Transverse colon (tissue), 4 donors: ENCODE results near the gene HTD2. TPM values are rescaled to one million over a fixed set of nuclear protein-coding genes. Genes with fewer than 3 reads are reported as not detected.

Source experiments
- DNase-seq: peaks from one replicate; pipeline ENCODE4 v3.0.0-alpha.2; 2019
- H3K27ac ChIP-seq, 4 donors: fragments of 200-600 bp; sonication (generic); 2 replicates each; pipeline ENCODE4 v1.5.1; 2016 to 2018; ENCODE audit warnings: inconsistent platforms in 4 of 4
- H3K27me3 ChIP-seq: fragments of 200-600 bp; sonication (generic); 2 replicates; pipeline ENCODE4 v1.5.1; 2017; ENCODE audit warnings: inconsistent platforms
- H3K36me3 ChIP-seq, 4 donors: fragments of 200-600 bp; sonication (generic); 2 replicates each; pipeline ENCODE4 v1.5.1; 2017 to 2019; ENCODE audit warnings: inconsistent platforms in 4 of 4
- H3K4me1 ChIP-seq, 4 donors: fragments of 200-600 bp; sonication (generic); 2 replicates each; pipeline ENCODE4 v1.5.1; 2017 to 2020; ENCODE audit warnings: inconsistent platforms in 4 of 4
- H3K4me3 ChIP-seq, 4 donors: fragments of 200-600 bp; sonication (generic); 1 replicate in 1 of 4; 2 replicates in 3 of 4; pipeline versions ENCODE4 v1.5.1 to v1.6.1; 2017 to 2019; ENCODE audit warnings: inconsistent platforms in 4 of 4
- H3K9me3 ChIP-seq, 2 donors: fragments of 200-600 bp; sonication (generic); 2 replicates each; pipeline ENCODE4 v1.5.1; 2017 to 2019; ENCODE audit warnings: inconsistent platforms in 2 of 2
- CTCF ChIP-seq, 5 experiments: fragments of 200-600 bp in 3 of 5; fragments of 450-650 bp in 2 of 5; sonication (generic) in 3 of 5; IDR thresholded peaks; 1 replicate in 2 of 5; 2 replicates in 3 of 5; pipeline ENCODE4 v1.5.1; 2016 to 2017; ENCODE audit warnings: antibody characterized with exemption in 5 of 5, inconsistent platforms in 3 of 5, mild to moderate bottlenecking in 2 of 5, moderate library complexity in 1 of 5
- EP300 ChIP-seq: sonication (generic); formaldehyde crosslinking; IDR thresholded peaks from one replicate; pipeline ENCODE4 v1.6.1; 2017; ENCODE audit warnings: antibody characterized with exemption, low read depth
- POLR2A ChIP-seq: fragments of 450-650 bp; IDR thresholded peaks from one replicate; pipeline ENCODE4 v1.6.1; 2016; ENCODE audit warnings: antibody characterized with exemption, mild to moderate bottlenecking, moderate library complexity
- POLR2AphosphoS5 ChIP-seq, 3 donors: sonication (generic); formaldehyde crosslinking; IDR thresholded peaks; one replicate each; pipeline ENCODE4 v1.6.1; 2016; ENCODE audit warnings: antibody characterized with exemption in 3 of 3
- WGBS, 2 donors: methylation state at CpG; one replicate each; pipeline ENCODE4 v1.1.5; 2018; ENCODE audit warnings: low coverage in 1 of 2; 5-methylcytosine and 5-hydroxymethylcytosine counted together
- in situ Hi-C, 4 donors: fragments of 200-750 bp; cut with MboI; loops; one replicate each; pipeline versions ENCODE4 v1.15.0 to v1.15.1; 2017; ENCODE audit warnings: low sequenced_read_pairs in 3 of 4, low pct_ligation_motif_present in 1 of 4, low pct_unique_long_range_greater_than_20kb in 1 of 4
- intact Hi-C: fragments of 100-400 bp; cut with DNase I; formaldehyde crosslinking; loops from one replicate; pipeline ENCODE4 v1.15.1; 2023; ENCODE audit warnings: low total_unique reads
- total RNA-seq, 4 donors: library from RNA; depleted of rRNA; stranded (reverse); fragments of >200 nt; gene quantifications; one replicate each; pipeline ENCODE4 v1.1.0, GENCODE V29; 2016

Gene HTD2
- total RNA-seq, 4 donors from 2014 or later = 11.1 to 16.9 (median 16.7) TPM; not detected in 1

- intact Hi-C loops (no loop called here), in situ Hi-C loops (no loop called here)
- Histone ChIP-seq H3K4me1 (peaks cover 7 to 18% (median 15%) of the 10 kb centered on the region in 4 donors), H3K4me3 (no peak overlapping the region), H3K9me3 (no peaks in the 10 kb centered on the region), H3K27ac (no peak overlapping the region), H3K27me3 (no peaks in the 10 kb centered on the region), H3K36me3 (no peaks in the 10 kb centered on the region)
- 91% methylated on average over 2 of the region's 2 CpGs; no CpG with 5 or more reads in 1 of the 2 donors for WGBS, 2 donors
- no peak for TF ChIP-seq POLR2A
- TF ChIP-seq POLR2AphosphoS5 (IDR thresholded peaks at IDR 0.05) = no peak
- TF ChIP-seq EP300 = no peak
- no peak for TF ChIP-seq CTCF (IDR thresholded peaks at IDR 0.05)
- no peak for DNase-seq
Observed at GRCh38 chr3:58346368-58346767, 40.0 kb downstream of the HTD2 start.

- peaks cover 7 to 17% (median 10%) of the 10 kb centered on the region in 4 donors for H3K4me1 ChIP-seq
Observed at GRCh38 chr3:58347984-58348383, 41.7 kb downstream of the HTD2 start.

GRCh38 chr3:58349792-58350626, 43.7 kb downstream of the HTD2 start:
- no peak overlapping the region for H3K4me3 ChIP-seq
- no peak overlapping the region for H3K27ac ChIP-seq
- in situ Hi-C loops (no loop called here), intact Hi-C loops (no loop called here)
- WGBS, 2 donors = 67 to 73% methylated on average over 3 to 7 of the region's 7 CpGs
- no peaks in the 10 kb centered on the region for H3K36me3 ChIP-seq
- no peaks in the 10 kb centered on the region for H3K9me3 ChIP-seq
- H3K27me3 ChIP-seq = no peaks in the 10 kb centered on the region
- H3K4me1 ChIP-seq = peaks cover 7 to 17% (median 8%) of the 10 kb centered on the region in 4 donors
- DNase-seq = no peak
- TF ChIP-seq POLR2A (no peak), EP300 (no peak), CTCF (IDR thresholded peaks at IDR 0.05) (no peak), POLR2AphosphoS5 (IDR thresholded peaks at IDR 0.05) (no peak)

More at GRCh38 chr3:58347984-58348383, 41.7 kb downstream of the HTD2 start:
- H3K27ac ChIP-seq = no peak overlapping the region
- H3K36me3 ChIP-seq = no peaks in the 10 kb centered on the region
- WGBS, 2 donors = 75 to 76% methylated on average over 2 to 7 of the region's 7 CpGs
- no peak overlapping the region for H3K4me3 ChIP-seq
- intact Hi-C loops = no loop called here
- TF ChIP-seq POLR2A = no peak
- TF ChIP-seq CTCF (IDR thresholded peaks at IDR 0.05) = no peak
- in situ Hi-C loops = no loop called here
- no peak for DNase-seq
- H3K9me3 ChIP-seq = no peaks in the 10 kb centered on the region
- H3K27me3 ChIP-seq = no peaks in the 10 kb centered on the region

- Histone ChIP-seq H3K27ac (no peak overlapping the region), H3K36me3 (no peaks in the 10 kb centered on the region), H3K4me3 (no peak overlapping the region), H3K9me3 (no peaks in the 10 kb centered on the region), H3K27me3 (no peaks in the 10 kb centered on the region), H3K4me1 (peaks cover 7 to 17% (median 11%) of the 10 kb centered on the region in 4 donors)
- intact Hi-C loops (no loop called here), in situ Hi-C loops (no loop called here)
- TF ChIP-seq CTCF (IDR thresholded peaks at IDR 0.05) = no peak
- TF ChIP-seq POLR2A = no peak
- no peak for TF ChIP-seq EP300
- no peak for TF ChIP-seq POLR2AphosphoS5 (IDR thresholded peaks at IDR 0.05)
- no peak for DNase-seq
- WGBS, 2 donors = 70 to 71% methylated on average over 1 to 2 of the region's 2 CpGs
Observed at GRCh38 chr3:58350627-58351013, 44.3 kb downstream of the HTD2 start.
